Endodermal cell (in vitro differentiated cells): ENCODE results near the gene FNDC11. TPM values are rescaled to one million over a fixed set of nuclear protein-coding genes. Genes with fewer than 3 reads are reported as not detected.
A peak's percentile ranks its signal among the peaks of the same experiment; 100 is the strongest.

ENCODE experiments used
- DNase-seq: peaks from one replicate; pipeline ENCODE4 v3.0.0-alpha.2; 2017
- H3K27ac ChIP-seq: 2 replicates; pipeline ENCODE4 v1.5.1; 2013; ENCODE audit warnings: mild to moderate bottlenecking, low read depth, low read length, moderate library complexity
- H3K27me3 ChIP-seq: 2 replicates; pipeline ENCODE4 v1.6.1; 2013; ENCODE audit warnings: mild to moderate bottlenecking, low read length, moderate library complexity; ENCODE audit not compliant: insufficient read depth, control insufficient read depth, poor library complexity, severe bottlenecking
- H3K36me3 ChIP-seq: 2 replicates; pipeline ENCODE4 v1.7.0; 2013; ENCODE audit warnings: mild to moderate bottlenecking, low read length, moderate library complexity; ENCODE audit not compliant: control insufficient read depth, insufficient read depth
- H3K4me1 ChIP-seq: one replicate; pipeline ENCODE4 v1.7.0; 2013; ENCODE audit warnings: low read length; ENCODE audit not compliant: control insufficient read depth, insufficient read depth
- H3K4me3 ChIP-seq: 2 replicates; pipeline ENCODE4 v1.5.1; 2013; ENCODE audit warnings: mild to moderate bottlenecking, low read length, moderate library complexity
- H3K9ac ChIP-seq: 2 replicates; pipeline ENCODE4 v1.6.1; 2013; ENCODE audit warnings: mild to moderate bottlenecking, low read length, moderate library complexity; ENCODE audit not compliant: poor library complexity, severe bottlenecking; ENCODE audit errors: extremely low read depth
- H3K9me3 ChIP-seq: 2 replicates; pipeline ENCODE4 v1.6.1; 2013; ENCODE audit warnings: mild to moderate bottlenecking, low read length, moderate library complexity; ENCODE audit not compliant: control insufficient read depth
- H3K27ac Mint-ChIP-seq: 2 replicates; pipeline ENCODE4 v1.8.0; 2020; ENCODE audit warnings: mixed read lengths
- H3K27me3 Mint-ChIP-seq: 2 replicates; pipeline ENCODE4 v1.8.0; 2021; ENCODE audit warnings: mild to moderate bottlenecking, mixed read lengths; ENCODE audit not compliant: insufficient read depth
- H3K36me3 Mint-ChIP-seq: 2 replicates; pipeline ENCODE4 v1.8.0; 2020; ENCODE audit warnings: low read depth, mixed read lengths
- H3K4me1 Mint-ChIP-seq: 2 replicates; pipeline ENCODE4 v1.8.0; 2020; ENCODE audit warnings: mixed read lengths
- H3K4me3 Mint-ChIP-seq: 2 replicates; pipeline ENCODE4 v1.8.0; 2020; ENCODE audit warnings: mild to moderate bottlenecking, moderate library complexity, mixed read lengths
- H3K9me3 Mint-ChIP-seq: 2 replicates; pipeline ENCODE4 v1.8.0; 2020; ENCODE audit warnings: mild to moderate bottlenecking, mixed read lengths
- WGBS, 2 experiments: methylation state at CpG; one replicate each; pipeline versions ENCODE4 v1.1.5 to v1.1.7; 2013; ENCODE audit warnings: missing lambda C conversion rate in 2 of 2, mixed read lengths in 1 of 2; ENCODE audit not compliant: insufficient coverage in 1 of 2, insufficient read length in 1 of 2; 5-methylcytosine and 5-hydroxymethylcytosine counted together
- total RNA-seq, 2 donors: library from RNA; stranded (reverse); fragmentation: NEBNext Ultra II Directional in 1 of 2; extraction: Animal tissue kit (Norgen Biotek cat#: 25700) in 1 of 2; gene quantifications; 2 replicates in 1 of 2; 3 replicates in 1 of 2; pipeline ENCODE4 v1.2.1, GENCODE V29; 2021
- TF ChIP-seq, protein P1 (sequence below): fragments of 200-600 bp; sonication (generic); conservative IDR thresholded peaks from 2 replicates; pipeline ENCODE4 v1.5.0; 2021; ENCODE audit warnings: antibody characterized with exemption, mild to moderate bottlenecking

The FNDC11 gene
- total RNA-seq, 2 donors from 2014 or later = 1.8 to 2.4 TPM

DNA sequence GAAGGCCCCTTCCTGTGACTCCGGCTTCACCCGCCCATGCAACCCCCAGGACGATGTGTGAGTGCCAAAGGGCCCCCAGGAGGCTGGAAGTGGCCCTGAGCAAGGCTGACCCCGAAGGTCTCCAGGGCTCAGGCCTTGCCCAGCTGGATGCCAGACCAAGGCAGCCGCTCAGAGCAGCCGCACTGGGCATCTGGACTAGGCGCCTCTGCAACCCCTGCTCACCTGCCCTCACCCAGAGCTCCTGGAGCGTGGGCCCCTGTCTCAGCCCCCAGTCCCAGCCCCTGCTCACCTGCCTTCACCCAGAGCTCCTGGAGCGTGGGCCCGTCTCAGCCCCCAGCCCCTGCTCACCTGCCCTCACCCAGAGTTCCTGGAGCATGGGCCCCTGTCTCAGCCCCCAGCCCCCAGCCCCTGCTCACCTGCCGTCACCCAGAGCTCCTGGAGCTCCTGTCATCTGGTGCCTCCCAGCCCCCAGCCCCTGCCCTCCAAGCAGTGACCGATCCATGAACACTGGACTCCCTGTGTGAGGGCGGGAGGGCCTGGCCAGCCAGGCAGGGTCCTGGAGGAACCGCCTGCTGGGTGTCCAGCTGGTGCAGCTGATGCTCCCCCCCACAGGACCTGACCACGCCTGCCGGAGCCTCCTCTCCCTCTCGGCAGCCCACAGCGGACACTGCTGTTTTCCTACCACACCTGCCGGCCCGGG, 7.6 kb upstream of the FNDC11 start:
- H3K4me1 ChIP-seq = no peaks in the 10 kb centered on the region
- no peak overlapping the region for H3K27ac ChIP-seq
- Mint-ChIP-seq H3K36me3 (no peaks in the 10 kb centered on the region), H3K4me3 (no peak overlapping the region), H3K27ac (no peak overlapping the region), H3K9me3 (no peaks in the 10 kb centered on the region), H3K27me3 (no peaks in the 10 kb centered on the region), H3K4me1 (peaks cover 7% of the 10 kb centered on the region)
- H3K9ac ChIP-seq = no peak overlapping the region
- no peaks in the 10 kb centered on the region for H3K9me3 ChIP-seq
- no peak overlapping the region for H3K4me3 ChIP-seq
- no peaks in the 10 kb centered on the region for H3K27me3 ChIP-seq
- 89 to 94% methylated on average over 10 to 20 of the region's 20 CpGs for WGBS, 2 experiments
- TF ChIP-seq, protein P1, sequence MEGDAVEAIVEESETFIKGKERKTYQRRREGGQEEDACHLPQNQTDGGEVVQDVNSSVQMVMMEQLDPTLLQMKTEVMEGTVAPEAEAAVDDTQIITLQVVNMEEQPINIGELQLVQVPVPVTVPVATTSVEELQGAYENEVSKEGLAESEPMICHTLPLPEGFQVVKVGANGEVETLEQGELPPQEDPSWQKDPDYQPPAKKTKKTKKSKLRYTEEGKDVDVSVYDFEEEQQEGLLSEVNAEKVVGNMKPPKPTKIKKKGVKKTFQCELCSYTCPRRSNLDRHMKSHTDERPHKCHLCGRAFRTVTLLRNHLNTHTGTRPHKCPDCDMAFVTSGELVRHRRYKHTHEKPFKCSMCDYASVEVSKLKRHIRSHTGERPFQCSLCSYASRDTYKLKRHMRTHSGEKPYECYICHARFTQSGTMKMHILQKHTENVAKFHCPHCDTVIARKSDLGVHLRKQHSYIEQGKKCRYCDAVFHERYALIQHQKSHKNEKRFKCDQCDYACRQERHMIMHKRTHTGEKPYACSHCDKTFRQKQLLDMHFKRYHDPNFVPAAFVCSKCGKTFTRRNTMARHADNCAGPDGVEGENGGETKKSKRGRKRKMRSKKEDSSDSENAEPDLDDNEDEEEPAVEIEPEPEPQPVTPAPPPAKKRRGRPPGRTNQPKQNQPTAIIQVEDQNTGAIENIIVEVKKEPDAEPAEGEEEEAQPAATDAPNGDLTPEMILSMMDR = no peak
- no peak for DNase-seq
- no peaks in the 10 kb centered on the region for H3K36me3 ChIP-seq

- WGBS, 2 experiments = 87 to 90% methylated on average over 32 to 58 of the region's 58 CpGs
- Histone ChIP-seq H3K27me3 (no peaks in the 10 kb centered on the region), H3K9me3 (no peaks in the 10 kb centered on the region), H3K9ac (no peak overlapping the region), H3K4me1 (no peaks in the 10 kb centered on the region), H3K4me3 (no peak overlapping the region), H3K27ac (no peak overlapping the region), H3K36me3 (no peaks in the 10 kb centered on the region)
- Mint-ChIP-seq H3K36me3 (no peaks in the 10 kb centered on the region), H3K27ac (no peak overlapping the region), H3K4me1 (peaks cover 7% of the 10 kb centered on the region), H3K4me3 (no peak overlapping the region), H3K27me3 (no peaks in the 10 kb centered on the region), H3K9me3 (no peaks in the 10 kb centered on the region)
- DNase-seq = no peak
- TF ChIP-seq, protein P1 = no peak
Observed at GRCh38 chr20:63546956-63547724, 6.8 kb upstream of the FNDC11 start.

DNA sequence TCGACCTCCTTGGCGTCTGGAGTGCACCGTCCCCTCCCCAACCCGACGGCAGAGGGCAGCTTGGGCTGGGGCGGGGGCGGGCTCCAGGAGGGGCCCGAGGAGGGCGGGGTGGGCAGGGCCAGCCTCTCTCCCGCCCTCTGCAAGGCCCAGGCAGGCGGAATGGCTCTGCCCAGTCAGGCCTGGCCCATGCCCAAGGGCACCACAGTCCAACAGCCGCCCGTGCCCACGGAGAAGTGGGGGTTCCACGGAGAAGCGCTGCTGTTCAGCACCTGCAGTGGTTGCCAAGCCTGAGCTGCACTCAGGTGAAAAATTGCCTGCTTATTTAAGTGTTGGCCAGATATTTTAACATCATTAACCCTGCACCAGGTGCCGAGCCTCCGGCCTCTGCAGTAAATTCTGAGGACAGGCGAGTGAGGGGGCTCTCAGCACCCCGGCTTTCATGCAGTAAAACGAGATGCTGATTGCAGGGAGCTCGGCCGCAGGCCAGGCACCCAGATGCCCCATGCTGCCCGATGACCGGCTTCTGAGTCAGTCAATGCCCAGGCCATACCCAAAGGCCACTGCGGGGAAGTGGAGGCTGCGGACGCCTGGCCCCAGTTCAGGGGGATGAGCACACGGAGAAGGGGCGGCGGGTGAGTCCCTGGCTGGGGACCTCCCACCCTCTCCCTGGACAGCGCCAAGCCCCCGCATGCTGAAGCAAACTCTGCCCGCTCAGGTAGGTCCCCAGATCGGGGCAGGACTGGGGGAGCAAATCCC, 6.1 kb upstream of the FNDC11 start, which contains the start of gene SRMS:
Gene SRMS (minus strand): TSS at position 25 of the 756 bp plus-strand sequence. CDS start 286 bp downstream, outside the sequence.
- Mint-ChIP-seq H3K27me3 (no peaks in the 10 kb centered on the region), H3K27ac (no peak within 1 kb of the TSS), H3K4me3 (no peak within 1 kb of the TSS), H3K4me1 (peaks cover 7% of the 10 kb centered on the region), H3K9me3 (no peaks in the 10 kb centered on the region), H3K36me3 (no peaks in the 10 kb centered on the region)
- peak; percentile 78 for DNase-seq
- WGBS, 2 experiments = 76 to 86% methylated on average over 21 to 35 of the region's 35 CpGs
- H3K9ac ChIP-seq = no peak within 1 kb of the TSS
- no peaks in the 10 kb centered on the region for H3K4me1 ChIP-seq
- H3K36me3 ChIP-seq = no peaks in the 10 kb centered on the region
- no peak within 1 kb of the TSS for H3K27ac ChIP-seq
- H3K9me3 ChIP-seq = no peaks in the 10 kb centered on the region
- H3K4me3 ChIP-seq = no peak within 1 kb of the TSS
- H3K27me3 ChIP-seq = no peaks in the 10 kb centered on the region
- TF ChIP-seq, protein P1 = no peak
